Nucleus accumbens (tissue), 56 donors: ENCODE measurements around the gene FCRL4.
"Not testable (repeated sequence)": the region's sequence is repeated elsewhere in the genome, so short reads cannot be mapped to it uniquely, and the experiment has no call there.

Source experiments
- DNase-seq, 56 donors: peaks; one replicate each; lab custom pipeline; 2025; lab: John Stamatoyannopoulos, UW

Gene FCRL4

DNA sequence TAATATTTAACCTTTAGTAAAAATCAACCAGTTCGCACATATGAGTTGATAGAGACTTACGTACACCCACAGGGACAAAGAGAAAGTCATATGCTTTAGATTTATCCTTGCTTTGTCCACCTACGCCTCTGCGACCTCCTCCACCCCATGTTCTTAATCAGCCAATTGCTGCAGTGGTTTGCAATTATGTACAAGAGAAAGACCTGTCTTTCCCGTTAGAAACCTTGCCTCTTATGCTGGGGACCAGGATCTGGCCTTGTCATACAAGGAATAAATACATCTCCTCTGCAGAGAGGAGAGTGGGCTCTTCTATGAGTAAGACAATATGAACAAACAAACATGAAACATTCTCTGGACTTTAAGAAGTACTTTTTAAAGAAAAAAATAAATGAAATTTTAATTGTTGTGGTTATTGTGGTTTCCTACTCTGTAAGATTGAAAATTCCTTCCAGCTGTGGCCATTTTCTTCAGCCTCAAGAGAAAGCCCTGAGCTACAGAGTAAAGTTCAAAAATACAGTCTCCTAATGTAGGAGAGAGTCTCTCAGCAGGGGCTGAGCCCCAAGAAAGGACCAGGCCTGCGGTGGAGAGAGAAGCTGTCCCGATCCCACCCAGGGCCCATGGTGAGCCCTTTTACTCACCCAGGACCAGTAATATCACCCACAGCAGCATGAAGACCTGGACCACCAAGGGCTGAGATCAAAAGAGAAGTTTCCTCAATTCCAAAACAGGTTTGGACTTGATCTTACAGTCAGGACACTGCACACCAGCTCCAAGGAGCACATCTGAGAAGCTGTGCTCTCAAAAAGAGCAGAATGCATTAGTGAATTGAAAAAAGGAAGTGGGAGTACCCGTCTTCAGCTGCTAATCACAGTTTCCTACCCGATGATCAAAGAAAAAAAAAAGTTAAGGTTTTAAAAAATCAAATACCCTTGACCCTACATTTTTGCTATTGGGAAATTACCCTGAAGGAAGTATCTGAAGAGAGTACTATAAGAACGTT lies 45.9 kb downstream of the FCRL4 start, which contains the start of gene FCRL5:
Gene FCRL5 (minus strand): TSS at position 822 of the 1,000 bp plus-strand sequence. CDS start 153 bp downstream, at position 669.
- DNase-seq, result no peak

DNA sequence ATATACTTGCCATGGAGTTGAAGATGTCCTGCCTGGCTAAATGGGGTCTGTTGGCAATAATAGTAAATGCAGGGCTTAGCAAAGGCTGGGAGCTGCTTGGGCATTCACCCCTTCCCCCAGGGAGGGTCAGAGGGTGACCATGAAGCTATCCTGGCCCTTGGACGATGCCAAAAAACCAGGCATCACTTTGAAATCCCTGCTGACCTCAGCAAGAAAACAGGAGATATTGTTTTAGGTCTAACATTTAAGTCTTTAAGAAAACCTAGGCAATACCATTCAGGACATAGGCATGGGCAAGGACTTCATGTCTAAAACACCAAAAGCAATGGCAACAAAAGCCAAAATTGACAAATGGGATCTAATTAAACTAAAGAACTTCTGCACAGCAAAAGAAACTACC lies 49.8 kb downstream of the FCRL4 start:
- not testable (repeated sequence) for DNase-seq

DNA sequence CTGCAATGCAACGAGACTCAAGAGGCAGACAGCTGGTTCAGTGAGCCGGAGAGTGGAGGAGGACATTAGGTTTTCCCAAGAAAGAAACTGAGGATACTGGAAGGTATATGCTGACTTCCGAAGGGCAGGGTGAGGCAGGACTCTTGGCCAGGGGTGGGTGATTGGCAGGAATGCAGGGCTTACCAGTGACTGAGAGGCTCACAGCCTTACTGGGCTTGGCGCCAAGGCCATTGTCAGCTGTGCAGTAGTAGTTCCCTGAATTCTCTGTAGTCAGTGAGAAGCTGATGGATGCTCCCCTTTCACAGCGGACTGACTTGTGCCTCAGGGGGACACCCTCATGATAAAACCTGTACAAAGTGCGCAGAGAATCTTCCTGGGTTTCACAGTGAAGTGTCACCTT lies 55.2 kb downstream of the FCRL4 start:
- peak in 15 of 56 donors; percentile 1 to 60 (median 6) for DNase-seq

DNA sequence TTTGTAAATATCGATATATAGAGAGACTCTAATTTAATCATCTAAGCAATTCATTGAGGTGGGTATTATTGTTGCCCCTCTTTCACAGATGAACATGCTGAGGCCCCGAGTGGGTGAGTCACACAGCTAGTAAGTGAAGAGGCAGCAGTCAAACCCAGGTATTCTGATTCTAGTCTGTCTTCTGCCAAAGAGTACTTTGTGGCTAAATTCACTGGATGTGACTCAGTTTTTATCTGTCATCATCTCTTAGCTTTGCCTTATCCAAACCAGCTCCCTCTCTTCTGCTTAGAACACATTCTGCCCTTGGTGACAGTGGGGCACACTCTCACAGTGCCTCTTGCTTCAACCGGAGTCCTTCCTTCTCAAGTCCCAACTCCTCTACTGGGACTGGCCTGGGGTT lies 57.0 kb downstream of the FCRL4 start:
- DNase-seq, result no peak

DNA sequence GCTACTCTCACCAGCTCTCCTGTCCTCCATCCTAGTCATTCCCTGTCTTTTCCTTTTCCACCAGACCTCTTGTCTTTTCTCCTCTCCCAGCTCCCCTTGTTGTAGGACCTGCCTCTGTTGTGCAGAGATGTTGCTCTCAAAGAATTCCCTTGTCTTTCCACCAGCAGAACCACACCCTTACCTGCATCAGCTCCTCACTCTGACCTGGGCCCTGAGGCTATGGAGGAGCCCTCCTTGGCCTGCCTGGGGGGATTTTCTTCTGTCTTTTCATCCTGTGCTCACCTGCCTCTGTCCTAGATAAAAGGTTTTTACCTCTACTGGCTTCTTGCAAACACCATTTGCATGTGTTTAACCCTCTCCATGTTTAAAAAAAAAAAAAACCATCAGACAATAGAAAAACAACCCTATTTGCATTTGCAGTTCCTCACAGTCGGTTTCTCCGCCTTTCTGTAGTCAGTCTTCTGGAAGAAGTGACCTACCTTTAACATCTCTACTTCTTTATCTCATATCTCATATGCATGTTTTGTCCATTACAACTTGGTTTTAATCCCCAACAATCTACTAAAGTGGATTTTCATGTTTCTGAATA lies 57.6 kb downstream of the FCRL4 start:
- no peak for DNase-seq

DNA sequence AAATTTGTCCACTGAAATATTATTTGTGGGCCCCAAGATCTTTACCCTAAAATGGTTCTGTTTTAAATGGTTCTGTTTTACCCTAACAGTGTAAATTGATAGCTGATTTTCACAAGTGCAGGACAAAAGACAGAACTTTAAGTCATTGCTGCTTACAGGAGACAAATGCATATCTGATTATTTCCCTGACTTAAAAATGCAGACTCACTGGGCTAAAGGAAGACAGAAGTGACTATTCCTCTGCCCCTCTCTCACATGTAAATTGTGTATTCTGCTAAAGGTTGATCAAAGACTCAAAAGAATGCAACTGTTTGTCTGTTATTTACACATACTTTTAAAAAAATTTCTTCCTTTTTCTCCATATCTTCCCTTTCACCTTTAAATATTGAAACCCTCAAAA lies 58.3 kb downstream of the FCRL4 start:
- DNase-seq, result no peak

DNA sequence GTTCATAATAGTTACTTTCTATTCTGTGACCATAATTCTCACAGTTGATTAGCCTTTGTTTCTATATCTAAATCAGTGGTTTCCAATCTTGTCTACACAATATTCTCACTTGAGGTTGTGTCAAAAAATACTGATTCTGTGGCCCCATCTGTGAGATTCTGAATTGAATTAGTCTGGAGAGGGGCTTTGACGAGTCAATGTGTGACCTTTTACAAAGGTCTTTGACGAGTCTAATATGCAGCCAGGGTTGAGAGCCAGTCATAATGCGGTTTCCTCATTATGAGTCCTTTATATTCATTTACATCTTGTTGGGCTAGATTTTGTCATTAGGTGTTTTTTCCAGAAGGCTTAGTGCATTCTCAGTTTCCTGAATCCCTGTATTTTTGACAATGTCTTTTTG lies 65.3 kb downstream of the FCRL4 start:
- no peak for DNase-seq

DNA sequence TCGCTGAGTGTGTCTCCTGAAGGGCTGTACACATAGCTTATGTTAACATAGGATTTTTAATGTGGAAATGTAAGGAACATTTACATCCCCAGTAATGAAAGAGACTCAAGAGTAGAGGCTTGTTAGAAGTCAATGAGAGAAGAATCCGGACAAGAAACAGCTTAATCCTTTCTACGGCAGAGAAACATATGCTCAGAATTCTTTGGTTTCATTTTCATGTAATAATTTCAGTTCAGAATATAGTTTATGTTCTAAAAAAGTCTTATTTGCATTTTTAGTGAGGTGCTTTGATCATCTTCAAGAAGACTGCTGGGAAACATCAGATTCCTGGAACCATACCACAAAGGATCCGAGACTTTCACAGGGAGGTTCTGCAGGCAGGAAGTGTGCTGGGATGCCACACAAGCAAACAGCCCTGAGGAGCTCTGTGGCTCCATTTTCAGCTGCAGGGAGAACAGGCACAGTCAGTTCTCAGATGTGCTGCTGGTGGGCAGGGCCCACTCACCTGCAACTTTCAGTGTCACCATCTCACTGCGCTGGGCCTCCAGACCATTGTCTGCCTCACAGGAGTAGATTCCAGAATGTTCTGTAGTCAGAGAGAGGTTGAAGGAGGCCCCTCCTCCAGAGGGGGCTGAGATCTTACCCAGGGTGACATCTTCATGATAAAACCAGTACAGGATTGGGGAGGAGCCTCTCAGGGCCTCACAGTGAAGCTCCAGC lies 74.0 kb downstream of the FCRL4 start:
- DNase-seq, result no peak
